GM12872 (cell line): ENCODE results near the gene C18orf63.

ENCODE experiments used
- TF ChIP-seq, protein P1 (sequence below): IDR thresholded peaks from 3 replicates; pipeline ENCODE4 v1.5.1; 2011; ENCODE audit warnings: low read depth, mild to moderate bottlenecking, low read length, moderate library complexity; ENCODE audit not compliant: insufficient read depth

C18orf63 gene

DNA sequence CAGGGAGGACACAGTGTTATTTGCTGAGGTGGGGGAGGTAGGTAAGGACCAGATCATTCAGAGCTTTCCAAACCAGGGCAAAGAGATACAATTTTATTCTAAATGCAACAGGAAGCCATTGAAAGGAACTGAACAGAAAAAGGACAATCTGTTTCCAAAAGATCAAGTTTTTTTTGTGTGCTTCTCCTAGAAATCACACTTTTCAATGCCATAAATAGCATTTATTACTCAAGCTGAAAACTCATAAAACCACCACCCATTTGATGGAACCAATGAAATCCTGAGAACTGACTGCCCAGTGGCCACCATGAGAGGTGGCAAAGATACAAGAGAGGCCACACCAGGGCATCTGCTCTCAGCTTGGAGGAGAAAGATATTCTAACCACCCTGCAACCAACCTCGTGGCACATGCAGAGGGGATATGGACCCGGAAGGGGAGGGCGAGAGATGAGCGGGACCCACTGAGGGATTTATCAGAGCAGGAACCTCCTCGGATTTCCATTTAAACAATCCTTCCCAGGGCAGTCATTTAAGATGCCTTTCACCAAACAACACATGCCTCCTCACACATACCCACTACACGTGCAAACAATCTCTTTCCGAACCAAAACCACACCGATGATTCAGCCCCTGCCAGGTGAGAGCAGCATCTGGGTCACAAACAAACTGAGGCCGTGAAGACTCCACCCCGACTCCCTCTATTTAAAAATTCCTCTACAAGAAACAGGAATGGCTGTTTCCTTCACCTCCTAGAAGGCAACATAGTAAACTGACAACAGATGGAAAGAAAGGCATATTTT, 32.7 kb upstream of the C18orf63 start:
- TF ChIP-seq, protein P1, sequence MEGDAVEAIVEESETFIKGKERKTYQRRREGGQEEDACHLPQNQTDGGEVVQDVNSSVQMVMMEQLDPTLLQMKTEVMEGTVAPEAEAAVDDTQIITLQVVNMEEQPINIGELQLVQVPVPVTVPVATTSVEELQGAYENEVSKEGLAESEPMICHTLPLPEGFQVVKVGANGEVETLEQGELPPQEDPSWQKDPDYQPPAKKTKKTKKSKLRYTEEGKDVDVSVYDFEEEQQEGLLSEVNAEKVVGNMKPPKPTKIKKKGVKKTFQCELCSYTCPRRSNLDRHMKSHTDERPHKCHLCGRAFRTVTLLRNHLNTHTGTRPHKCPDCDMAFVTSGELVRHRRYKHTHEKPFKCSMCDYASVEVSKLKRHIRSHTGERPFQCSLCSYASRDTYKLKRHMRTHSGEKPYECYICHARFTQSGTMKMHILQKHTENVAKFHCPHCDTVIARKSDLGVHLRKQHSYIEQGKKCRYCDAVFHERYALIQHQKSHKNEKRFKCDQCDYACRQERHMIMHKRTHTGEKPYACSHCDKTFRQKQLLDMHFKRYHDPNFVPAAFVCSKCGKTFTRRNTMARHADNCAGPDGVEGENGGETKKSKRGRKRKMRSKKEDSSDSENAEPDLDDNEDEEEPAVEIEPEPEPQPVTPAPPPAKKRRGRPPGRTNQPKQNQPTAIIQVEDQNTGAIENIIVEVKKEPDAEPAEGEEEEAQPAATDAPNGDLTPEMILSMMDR, result no peak

DNA sequence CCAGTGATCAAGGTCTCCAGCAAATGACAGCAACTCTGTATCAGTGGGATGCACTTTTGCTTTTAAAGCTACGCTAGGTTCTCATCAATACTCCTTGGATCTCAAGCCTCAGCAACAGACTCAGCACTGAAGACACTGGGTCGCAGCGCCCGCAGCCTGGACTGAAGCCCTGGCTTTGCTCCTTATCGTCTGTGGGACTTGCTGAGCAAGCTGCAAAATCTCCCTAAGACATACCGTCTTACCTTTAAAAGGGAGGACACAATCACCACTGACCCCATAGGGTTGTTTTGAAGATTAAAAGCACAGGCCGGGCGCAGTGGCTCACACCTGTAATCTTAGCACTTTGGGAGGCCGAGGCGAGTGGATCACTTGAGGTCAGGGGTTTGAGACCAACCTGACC, 32.0 kb upstream of the C18orf63 start:
- TF ChIP-seq, protein P1, result no peak

DNA sequence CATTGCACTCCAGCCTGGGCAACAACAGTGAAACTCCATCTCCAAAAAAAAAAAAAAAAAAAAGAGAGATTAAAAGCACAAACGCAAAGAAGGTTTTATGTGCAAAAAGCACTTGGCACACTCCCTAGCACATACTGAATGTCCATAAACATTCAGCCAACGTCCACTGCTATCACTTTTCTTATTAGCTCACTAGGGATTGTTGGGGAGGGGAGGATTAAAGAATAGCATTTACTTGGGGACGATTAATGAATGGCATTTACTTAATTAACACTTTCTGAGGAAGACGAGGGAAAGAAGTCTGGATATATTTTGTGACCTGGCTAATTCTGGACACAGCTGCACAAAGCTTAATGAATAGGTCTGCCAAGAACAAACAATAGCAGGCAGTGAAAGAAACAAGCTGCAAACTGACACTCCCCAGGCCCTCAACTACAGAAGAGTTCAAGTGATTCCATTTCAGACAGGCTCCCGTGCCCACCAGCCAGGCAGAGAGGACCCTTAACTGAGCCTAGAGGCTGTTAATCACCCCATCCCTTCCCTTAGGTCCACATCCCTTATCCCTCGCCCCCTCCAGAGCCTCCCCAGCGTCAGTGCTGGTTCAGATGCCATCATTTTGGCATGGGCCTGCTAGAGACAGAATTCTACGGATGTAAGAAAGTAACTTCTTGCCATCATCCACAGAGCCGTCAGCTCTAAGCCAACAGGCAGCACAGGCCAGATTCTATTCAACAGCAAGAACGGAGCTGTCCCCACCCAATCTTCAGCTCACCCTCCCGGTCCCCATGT, 31.3 kb upstream of the C18orf63 start:
- TF ChIP-seq, protein P1, result no peak

DNA sequence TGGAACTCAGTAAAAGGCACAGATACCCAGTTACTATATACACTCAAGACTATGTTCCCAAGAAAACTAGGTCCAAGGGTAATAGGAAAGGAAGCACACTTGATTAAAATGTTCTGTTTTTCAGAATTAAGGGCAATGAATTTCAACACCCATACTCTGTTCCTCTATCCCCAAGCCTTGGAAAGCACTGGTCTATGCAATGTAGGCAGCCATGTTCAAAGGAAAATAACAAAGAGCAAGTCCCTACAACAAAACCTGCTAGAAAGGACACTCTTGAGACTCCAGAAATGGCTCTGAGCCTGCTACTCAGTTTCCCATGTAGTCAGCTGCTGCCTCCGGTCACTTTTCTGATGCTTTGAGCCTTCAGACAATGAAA, 30.7 kb upstream of the C18orf63 start:
- TF ChIP-seq, protein P1, result no peak

DNA sequence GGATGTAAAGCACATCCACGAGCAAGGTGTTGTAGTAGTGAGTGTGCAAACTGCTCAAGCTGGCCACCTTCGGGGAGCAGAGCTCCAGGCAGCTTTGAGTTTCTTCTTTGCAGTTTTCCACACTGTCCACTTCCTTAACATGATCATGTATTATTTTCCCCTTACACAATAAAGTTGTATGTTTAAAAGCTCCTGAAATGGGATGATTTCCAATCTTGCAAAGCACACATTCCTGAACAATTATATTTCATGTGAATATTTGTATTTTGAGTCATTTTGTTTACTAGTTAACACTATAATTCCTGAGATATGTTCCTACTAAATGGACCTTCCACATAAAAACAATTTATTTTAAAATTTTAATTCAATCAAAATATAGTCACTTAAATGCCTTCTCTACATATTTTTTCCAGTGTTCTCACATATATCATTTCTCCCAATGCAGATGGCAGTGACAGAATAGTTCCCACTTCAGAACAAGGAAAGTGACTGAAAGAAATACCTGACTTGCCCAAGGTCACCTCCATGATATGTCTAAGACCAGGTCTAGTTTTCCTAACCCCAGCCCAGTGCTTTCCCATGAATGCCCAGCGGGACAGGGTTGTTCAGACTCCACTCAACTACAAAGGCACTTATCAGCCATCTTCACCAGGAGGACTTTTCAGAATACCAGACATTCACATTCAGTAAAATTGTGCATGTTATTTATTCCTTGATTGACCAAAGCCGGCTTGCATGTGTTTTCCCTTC, 29.4 kb upstream of the C18orf63 start:
- TF ChIP-seq, protein P1, result no peak

DNA sequence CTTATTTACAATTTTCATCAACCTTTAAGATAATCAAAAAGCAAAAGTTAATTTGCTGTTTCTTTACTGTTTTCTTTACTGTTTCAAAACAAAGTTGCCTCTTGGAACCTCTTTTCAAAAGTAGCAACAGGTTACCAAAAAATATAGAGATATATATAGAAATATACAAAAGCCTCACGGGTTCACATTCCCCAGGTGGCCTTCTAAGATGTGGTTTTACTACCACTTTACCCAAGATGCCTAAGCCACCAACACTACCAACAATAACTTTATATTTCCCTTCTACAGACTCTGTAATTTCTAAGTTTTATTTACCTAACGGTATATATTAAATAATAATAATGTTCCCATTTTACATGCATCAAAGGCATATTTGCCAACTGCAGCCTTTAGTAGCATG, 28.8 kb upstream of the C18orf63 start:
- TF ChIP-seq, protein P1, result no peak

DNA sequence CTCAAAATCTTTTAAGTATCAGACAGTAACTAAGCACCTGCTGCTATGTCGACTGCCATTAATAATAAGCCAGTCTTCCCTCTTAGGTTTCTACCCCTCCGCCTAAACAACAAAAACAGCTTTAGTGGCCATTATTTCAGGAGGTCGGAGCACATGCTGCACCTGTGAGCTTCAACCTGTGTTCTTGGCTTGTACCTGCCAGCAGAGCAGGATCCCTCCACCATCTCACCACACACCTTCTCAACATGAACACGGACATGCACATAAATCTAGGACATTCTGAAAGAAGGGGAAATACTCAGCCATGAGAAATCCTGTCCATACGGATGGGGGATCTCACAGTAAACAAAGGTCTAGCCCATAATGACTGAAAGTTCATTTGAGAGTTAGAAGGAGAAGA, 27.6 kb upstream of the C18orf63 start:
- TF ChIP-seq, protein P1, result no peak
